HG03045 (cell line): ENCODE data around the gene ANGPTL4.

Experiments
- ATAC-seq: cut with Tn5 transposase; IDR thresholded peaks from one replicate; pipeline ENCODE4 v1.9.1; 2021; ENCODE audit warnings: mild to moderate bottlenecking, moderate library complexity; ENCODE audit not compliant: unreplicated experiment

ANGPTL4 gene

GRCh38 chr19:8387688-8388611 lies 24.0 kb downstream of the ANGPTL4 start:
- ATAC-seq = no peak

- ATAC-seq = no peak
These were observed 24.6 kb downstream of the ANGPTL4 start for GRCh38 chr19:8388612-8388958.

GRCh38 chr19:8389891-8390616 lies 26.1 kb downstream of the ANGPTL4 start, which contains the start of gene RAB11B:
Gene RAB11B (plus strand): TSS chr19:8390360. CDS start chr19:8390417, 57 bp downstream.
- ATAC-seq = peak; percentile 92

- ATAC-seq = peak; percentile 34
These were observed 26.6 kb downstream of the ANGPTL4 start for GRCh38 chr19:8390617-8390981.

- no peak for ATAC-seq
These were observed 27.5 kb downstream of the ANGPTL4 start for GRCh38 chr19:8391198-8392016.

GRCh38 chr19:8392017-8392591 lies 28.1 kb downstream of the ANGPTL4 start:
- ATAC-seq = no peak

- ATAC-seq = no peak
These were observed 29.4 kb downstream of the ANGPTL4 start for GRCh38 chr19:8393192-8393870.

GRCh38 chr19:8393871-8394250 lies 29.9 kb downstream of the ANGPTL4 start:
- no peak for ATAC-seq

- ATAC-seq = no peak
These were observed 31.7 kb downstream of the ANGPTL4 start for GRCh38 chr19:8395621-8396082.

- ATAC-seq = no peak
These were observed 32.2 kb downstream of the ANGPTL4 start for GRCh38 chr19:8396185-8396562.

GRCh38 chr19:8396563-8397203 lies 32.7 kb downstream of the ANGPTL4 start:
- ATAC-seq = no peak

GRCh38 chr19:8397271-8397670 lies 33.3 kb downstream of the ANGPTL4 start:
- ATAC-seq = no peak

GRCh38 chr19:8397746-8398310 lies 33.9 kb downstream of the ANGPTL4 start:
- ATAC-seq = no peak

- ATAC-seq = no peak
These were observed 34.4 kb downstream of the ANGPTL4 start for GRCh38 chr19:8398311-8398771.

- no peak for ATAC-seq
These were observed 35.8 kb downstream of the ANGPTL4 start for GRCh38 chr19:8399681-8400188.

- ATAC-seq = no peak
These were observed 38.0 kb downstream of the ANGPTL4 start for GRCh38 chr19:8401981-8402411.

- no peak for ATAC-seq
These were observed 39.3 kb downstream of the ANGPTL4 start for GRCh38 chr19:8403098-8403819.

GRCh38 chr19:8403820-8404109 lies 39.8 kb downstream of the ANGPTL4 start:
- ATAC-seq = no peak
